ENCODE data around the gene HAX1. TPM values are rescaled to one million over a fixed set of nuclear protein-coding genes. Genes with fewer than 3 reads are reported as not detected.
A peak's percentile ranks its signal among the peaks of the same experiment; 100 is the strongest.
"Not testable (repeated sequence)": the region's sequence is repeated elsewhere in the genome, so short reads cannot be mapped to it uniquely, and the experiment has no call there.

The HAX1 gene
- polyA plus RNA-seq (2011; rRNA removed): 268 and 270 TPM in 2 replicates
- 62.6 and 137 TPM in 2 replicates for polyA minus RNA-seq (2011; rRNA and poly(A)+ RNA removed)

GRCh38 chr1:154272217-154272998 lies at the start of gene HAX1:
HAX1 (plus strand) TSS chr1:154272629; CDS start chr1:154272724, 95 bp downstream.
- ChIA-PET CTCF (interaction anchor here (0.6 to 4.7 kb wide), 14 partner anchors 9 to 194 kb away, joined by 3 to 19 read pairs (median 4); partner anchors contain the start of genes ATP8B2 and UBAP2L), POLR2A (no interaction called here)
- H3K4me3 ChIP-seq (ENCODE audit: low read depth, low read length): peak within 1 kb of the TSS; percentile 85
- H3K27me3 ChIP-seq (ENCODE audit: control insufficient read depth, insufficient read depth, low read length): no peaks in the 10 kb centered on the region
- peak; percentile 79 for TF ChIP-seq CTCF (IDR thresholded peaks at IDR 0.05; ENCODE audit: insufficient read depth, low read depth, low read length)
- peak; percentile 89 for DNase-seq (ENCODE audit: low read depth)
- peaks cover 18% of the 10 kb centered on the region for H3K36me3 ChIP-seq (ENCODE audit: control insufficient read depth, insufficient read depth, low read length)

- ChIA-PET POLR2A (no interaction called here), CTCF (interaction anchor here (0.9 kb wide), 1 partner anchor 24 kb away, joined by 3 read pairs; no protein-coding TSS in a partner anchor)
- Histone ChIP-seq H3K4me3 (ENCODE audit: low read depth, low read length) (no peak overlapping the region), H3K27me3 (ENCODE audit: control insufficient read depth, insufficient read depth, low read length) (no peaks in the 10 kb centered on the region), H3K36me3 (ENCODE audit: control insufficient read depth, insufficient read depth, low read length) (peaks cover 9% of the 10 kb centered on the region)
- no peak for TF ChIP-seq CTCF (IDR thresholded peaks at IDR 0.05; ENCODE audit: insufficient read depth, low read depth, low read length)
- DNase-seq (ENCODE audit: low read depth): no peak
Measured at GRCh38 chr1:154222918-154223317, 49.5 kb upstream of the HAX1 start.

- H3K27me3 ChIP-seq (ENCODE audit: control insufficient read depth, insufficient read depth, low read length): no peaks in the 10 kb centered on the region
- H3K36me3 ChIP-seq (ENCODE audit: control insufficient read depth, insufficient read depth, low read length): peaks cover 10% of the 10 kb centered on the region
- ChIA-PET CTCF (no interaction called here), POLR2A (no interaction called here)
- H3K4me3 ChIP-seq (ENCODE audit: low read depth, low read length): no peak overlapping the region
- TF ChIP-seq CTCF (IDR thresholded peaks at IDR 0.05; ENCODE audit: insufficient read depth, low read depth, low read length): no peak
- DNase-seq (ENCODE audit: low read depth): no peak
Measured at GRCh38 chr1:154223621-154224020, 48.8 kb upstream of the HAX1 start.

- Histone ChIP-seq H3K4me3 (ENCODE audit: low read depth, low read length) (no peak overlapping the region), H3K27me3 (ENCODE audit: control insufficient read depth, insufficient read depth, low read length) (no peaks in the 10 kb centered on the region), H3K36me3 (ENCODE audit: control insufficient read depth, insufficient read depth, low read length) (peaks cover 11% of the 10 kb centered on the region)
- no peak for TF ChIP-seq CTCF (IDR thresholded peaks at IDR 0.05; ENCODE audit: insufficient read depth, low read depth, low read length)
- ChIA-PET CTCF (no interaction called here), POLR2A (no interaction called here)
- no peak for DNase-seq (ENCODE audit: low read depth)
Measured at GRCh38 chr1:154225370-154225769, 47.1 kb upstream of the HAX1 start.

GRCh38 chr1:154231112-154231511 lies 41.3 kb upstream of the HAX1 start:
- H3K4me3 ChIP-seq (ENCODE audit: low read depth, low read length); H3K27me3 ChIP-seq (ENCODE audit: control insufficient read depth, insufficient read depth, low read length); DNase-seq (ENCODE audit: low read depth); POLR2A ChIA-PET: not testable (repeated sequence)
- CTCF ChIA-PET: interaction anchor here (1.1 kb wide), 1 partner anchor 41 kb away, joined by 3 read pairs; no protein-coding TSS in a partner anchor
- H3K36me3 ChIP-seq (ENCODE audit: control insufficient read depth, insufficient read depth, low read length): peaks cover 24% of the 10 kb centered on the region

GRCh38 chr1:154233127-154233526 lies 39.3 kb upstream of the HAX1 start:
- POLR2A ChIA-PET; H3K27me3 ChIP-seq (ENCODE audit: control insufficient read depth, insufficient read depth, low read length); DNase-seq (ENCODE audit: low read depth); H3K4me3 ChIP-seq (ENCODE audit: low read depth, low read length); CTCF ChIA-PET: not testable (repeated sequence)
- peaks cover 21% of the 10 kb centered on the region for H3K36me3 ChIP-seq (ENCODE audit: control insufficient read depth, insufficient read depth, low read length)
